K562 (cell line): ENCODE results near the gene ST3GAL3. TPM values are rescaled to one million over a fixed set of nuclear protein-coding genes. Genes with fewer than 3 reads are reported as not detected.

Experiments used
- ATAC-seq: fragments of 200-7000 bp; cut with Tn5 transposase; 3 replicates; pipeline ENCODE4 v1.9.1; 2020; ENCODE audit warnings: moderate library complexity
- BruUV-seq: library from RNA; stranded (reverse); fragments of 400-500 nt; replicated peaks from 2 replicates; lab custom pipeline; 2021; lab: Mats Ljungman, UMichigan
- CTCF ChIA-PET: fragments of 300-600 bp; formaldehyde crosslinking; extraction: SDS; loops from one replicate; lab custom pipeline; 2021; ENCODE audit warnings: low intra/inter-chr PET ratio; lab: Yijun Ruan, JAX
- POLR2A ChIA-PET: fragments of 300-600, 350-650 bp; sonication (Branson Sonifier 250); formaldehyde crosslinking; extraction: SDS; loops from one replicate; lab custom pipeline; 2021; ENCODE audit warnings: antibody characterized with exemption, inconsistent platforms; lab: Yijun Ruan, JAX
- DNase-seq, 4 experiments: peaks; one replicate each; pipeline versions ENCODE4 v3.0.0 to v3.0.0-alpha.2; 2011 to 2018; ENCODE audit warnings: low spot score in 3 of 4, mixed read lengths in 3 of 4; ENCODE audit errors: extremely low read depth in 1 of 4
- FAIRE-seq: peaks from 2 replicates; lab custom pipeline; 2011; peaks lifted over from hg19 to GRCh38; lab: Jason Lieb, UNC
- H2AFZ ChIP-seq: 2 replicates; pipeline ENCODE4 v1.6.0; 2011; ENCODE audit warnings: low read depth, low read length, control low read depth, inconsistent platforms
- H3K27ac ChIP-seq: fragments of 200-600 bp; 3 replicates; pipeline ENCODE4 v1.8.0; 2011; ENCODE audit warnings: low read depth, mild to moderate bottlenecking, control low read depth, inconsistent platforms, low read length, moderate library complexity, mixed read lengths; ENCODE audit errors: extremely low read depth
- H3K27me3 ChIP-seq, 2 experiments: fragments of 300-600 bp in 1 of 2; 2 replicates in 1 of 2; 3 replicates in 1 of 2; pipeline versions ENCODE4 v1.6.0 to v1.8.0; 2011; ENCODE audit warnings: inconsistent platforms in 2 of 2, low read length in 2 of 2, mild to moderate bottlenecking in 1 of 2, mixed read lengths in 1 of 2, moderate library complexity in 1 of 2; ENCODE audit not compliant: control insufficient read depth in 2 of 2, insufficient read depth in 2 of 2
- H3K36me3 ChIP-seq: fragments of 300-600 bp; 3 replicates; pipeline ENCODE4 v1.8.0; 2011; ENCODE audit warnings: mild to moderate bottlenecking, low read length, inconsistent platforms; ENCODE audit not compliant: control insufficient read depth, insufficient read depth
- H3K4me1 ChIP-seq, 2 experiments: fragments of 200-600 bp in 1 of 2; replicated peaks in 1 of 2; 2 replicates in 1 of 2; 3 replicates in 1 of 2; pipeline versions ENCODE4 v1.5.1 to v1.8.0; 2011; ENCODE audit warnings: inconsistent platforms in 2 of 2, low read length in 2 of 2, mild to moderate bottlenecking in 1 of 2, mixed read lengths in 1 of 2, moderate library complexity in 1 of 2; ENCODE audit not compliant: control insufficient read depth in 2 of 2, insufficient read depth in 2 of 2
- H3K4me2 ChIP-seq: 2 replicates; pipeline ENCODE4 v1.6.1; 2011; ENCODE audit warnings: low read length, control low read depth, inconsistent platforms, mixed read lengths; ENCODE audit not compliant: insufficient read depth
- H3K4me3 ChIP-seq: fragments of 200-600 bp; sonication (generic), shearing (Covaris generic); 2 replicates; pipeline ENCODE4 v1.5.1; 2016; ENCODE audit warnings: control low read depth, inconsistent platforms
- H3K79me2 ChIP-seq: fragments of 200-600 bp; 3 replicates; pipeline ENCODE4 v1.8.0; 2011; ENCODE audit warnings: low read length, inconsistent platforms; ENCODE audit not compliant: control insufficient read depth, insufficient read depth
- H3K9ac ChIP-seq, 2 experiments: 2 replicates each; pipeline versions ENCODE4 v1.6.0 to v1.6.1; 2011; ENCODE audit warnings: low read depth in 2 of 2, low read length in 2 of 2, control low read depth in 1 of 2, inconsistent platforms in 1 of 2, mild to moderate bottlenecking in 1 of 2, mixed read lengths in 1 of 2; ENCODE audit not compliant: insufficient read depth in 1 of 2
- H3K9me1 ChIP-seq: one replicate; pipeline ENCODE4 v1.6.0; 2011; ENCODE audit warnings: inconsistent platforms, mild to moderate bottlenecking, low read length, moderate library complexity; ENCODE audit not compliant: control insufficient read depth, insufficient read depth
- H3K9me3 ChIP-seq: replicated peaks from 2 replicates; pipeline ENCODE4 v1.5.1; 2011; ENCODE audit warnings: low read depth, low read length, inconsistent platforms; ENCODE audit not compliant: control insufficient read depth, insufficient read depth
- H4K20me1 ChIP-seq: replicated peaks from 2 replicates; pipeline ENCODE4 v1.6.1; 2011; ENCODE audit warnings: low read length, inconsistent platforms, mixed read lengths; ENCODE audit not compliant: control insufficient read depth, insufficient read depth
- KLF1 ChIP-seq: fragments of 450-650 bp; IDR thresholded peaks from 2 replicates; pipeline ENCODE4 v1.6.1; 2016; ENCODE audit warnings: missing genetic modification characterization, missing compliant biosample characterization
- MTA2 ChIP-seq: fragments of 450-650 bp; IDR thresholded peaks from 2 replicates; pipeline ENCODE4 v1.6.1; 2016; ENCODE audit warnings: low read depth
- RBM25 ChIP-seq: fragments of 200-400 bp; formaldehyde crosslinking; IDR thresholded peaks from 2 replicates; pipeline ENCODE4 v1.6.1; 2018; ENCODE audit warnings: low read length, low read depth, moderate library complexity; ENCODE audit not compliant: severe bottlenecking
- SPI1 ChIP-seq: IDR thresholded peaks from 2 replicates; pipeline ENCODE4 v1.6.1; 2011; ENCODE audit warnings: low read depth, low read length, control low read depth, borderline replicate concordance
- ZC3H8 ChIP-seq: fragments of 450-650 bp; IDR thresholded peaks from 2 replicates; pipeline ENCODE4 v1.6.1; 2017
- ZNF121 ChIP-seq: sonication (generic); formaldehyde crosslinking; conservative IDR thresholded peaks from 2 replicates; pipeline ENCODE4 v1.8.0; 2022; ENCODE audit warnings: missing genetic modification reagents
- WGBS: fragments of 100-300 bp; shearing (Covaris generic); methylation state at CpG from one replicate; pipeline ENCODE4 v1.1.6; 2016; ENCODE audit warnings: low coverage, mixed read lengths; ENCODE audit not compliant: insufficient coverage; ENCODE audit errors: missing lambda C conversion rate; 5-methylcytosine and 5-hydroxymethylcytosine counted together
- in situ Hi-C: fragments of 300-500 bp; cut with MboI; formaldehyde crosslinking; loops from 4 replicates; pipeline ENCODE4 v1.15.0; 2018; ENCODE audit warnings: inconsistent platforms, mixed read lengths
- intact Hi-C: fragments of 100-400 bp; cut with micrococcal nuclease; formaldehyde crosslinking; loops from 2 replicates; pipeline ENCODE4 v1.14.2; 2022
- polyA plus RNA-seq, 8 experiments: library from polyadenylated mRNA; depleted of rRNA in 4 of 8; stranded (reverse) in 5 of 8; unstranded in 3 of 8; fragments of >200 nt; fragmentation: Nextera tagmentation in 2 of 8; fragmentation: Illumina TruSeq in 1 of 8; extraction: Ambion mirVana in 2 of 8; extraction: Trizol in 1 of 8; gene quantifications; 2 replicates each; pipeline versions ENCODE4 v1.2.1 to v1.2.3, GENCODE V29; 2011 to 2014; ENCODE audit warnings: inconsistent platforms in 1 of 8, missing spikeins in 1 of 8
- total RNA-seq, 7 experiments: library from RNA; depleted of rRNA in 6 of 7; stranded (reverse); fragments of >200 nt in 6 of 7; fragmentation: Illumina TruSeq in 2 of 7; extraction: Trizol in 2 of 7; gene quantifications; 2 replicates each; pipeline versions ENCODE4 v1.2.1 to v1.2.3, GENCODE V29; 2011 to 2021; ENCODE audit warnings: low replicate concordance in 1 of 7

Gene ST3GAL3
- total and polyA plus RNA-seq, 9 of the 15 experiments (the other 6 are each of a cell fraction or from before 2014, with no cell fraction given) = 1.2 to 18.9 (median 11.0) TPM

DNA sequence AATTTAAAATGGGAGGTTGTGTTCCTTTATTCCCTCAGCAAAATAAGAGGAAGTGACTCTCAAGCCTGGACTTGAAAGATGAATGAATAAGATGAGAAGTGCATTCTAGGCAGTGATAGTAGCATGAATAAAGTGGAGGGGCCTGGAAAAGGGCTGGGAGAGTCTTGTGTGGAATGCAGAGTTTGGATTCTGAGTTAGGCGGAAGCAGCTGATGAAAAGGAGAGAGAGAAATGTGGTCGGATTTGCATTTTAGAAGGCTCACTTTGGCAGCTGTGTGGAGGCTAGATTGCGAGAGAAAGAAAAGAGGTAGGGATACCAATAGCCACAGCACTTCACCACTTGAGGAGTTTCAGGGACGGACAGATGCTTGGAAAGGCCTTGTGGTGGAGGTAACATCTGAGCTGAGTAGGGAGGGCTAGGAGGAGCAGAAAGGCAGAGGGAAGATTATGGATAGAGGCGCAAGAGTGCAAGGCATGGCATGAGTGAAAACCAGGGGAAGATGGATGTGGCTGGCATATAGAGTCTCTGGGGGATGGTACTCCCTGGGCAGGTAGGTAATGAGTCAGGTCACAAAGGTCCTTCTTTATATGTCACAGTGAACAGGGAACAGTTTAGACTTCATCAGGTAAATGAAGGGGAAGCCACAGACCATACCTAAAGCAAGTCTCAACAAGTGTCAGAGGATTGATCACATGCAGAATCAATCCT lies 59.6 kb downstream of the ST3GAL3 start:
- in situ Hi-C loops (no loop called here), intact Hi-C loops (no loop called here)
- ATAC-seq = no peak
- 74% methylated on average over 5 of the region's 5 CpGs for WGBS
- Histone ChIP-seq H3K36me3 (no peaks in the 10 kb centered on the region), H3K4me1 (peaks cover 7 to 18% of the 10 kb centered on the region in 2 experiments; a peak in 3 of 5 replicates), H4K20me1 (peaks cover 5% of the 10 kb centered on the region; the same call in 1 of the 2 replicates), H3K27ac (no peak overlapping the region), H3K4me2 (no peak overlapping the region), H3K79me2 (peaks cover 6% of the 10 kb centered on the region), H3K27me3 (no peaks in the 10 kb centered on the region), H3K9me1 (no peaks in the 10 kb centered on the region), H3K4me3 (no peak overlapping the region), H3K9me3 (no peaks in the 10 kb centered on the region), H2AFZ (no peak overlapping the region), H3K9ac (no peak overlapping the region)
- no TSS peak for BruUV-seq
- no peak for FAIRE-seq
- TF ChIP-seq SPI1 = peak; percentile 96
- TF ChIP-seq MTA2 = no peak
- POLR2A ChIA-PET = interaction anchor here (1.0 to 2.8 kb wide), 3 partner anchors 10 to 35 kb away, joined by 4 to 9 read pairs (median 6); no protein-coding TSS in a partner anchor
- CTCF ChIA-PET = interaction anchor here (0.6 kb wide), 2 partner anchors 175 to 198 kb away, joined by 3 read pairs; no protein-coding TSS in a partner anchor
- no peak for DNase-seq

GRCh38 chr1:43768168-43768567 lies 60.8 kb downstream of the ST3GAL3 start:
- H3K4me2 ChIP-seq = no peak overlapping the region
- H3K79me2 ChIP-seq = peaks cover 6% of the 10 kb centered on the region
- in situ Hi-C loops = no loop called here

More at GRCh38 chr1:43768168-43768567, 60.8 kb downstream of the ST3GAL3 start:
- Histone ChIP-seq H3K4me3 (no peak overlapping the region), H3K9me1 (no peaks in the 10 kb centered on the region), H4K20me1 (peaks cover 5% of the 10 kb centered on the region; the same call in 1 of the 2 replicates), H3K36me3 (no peaks in the 10 kb centered on the region), H3K9me3 (no peaks in the 10 kb centered on the region), H3K27ac (no peak overlapping the region), H2AFZ (no peak overlapping the region), H3K4me1 (peaks cover 3 to 9% of the 10 kb centered on the region in 2 experiments; a peak in 2 of 5 replicates), H3K9ac (no peak overlapping the region), H3K27me3 (no peaks in the 10 kb centered on the region)
- intact Hi-C loops = no loop called here
- CTCF ChIA-PET = no interaction called here
- DNase-seq (no peak), ATAC-seq (no peak), FAIRE-seq (no peak)
- TF ChIP-seq ZNF121 (CRISPR knock-in tag) = peak; percentile 90
- peak; percentile 19 for TF ChIP-seq RBM25
- TF ChIP-seq KLF1 (tag) = no peak
- no peak for TF ChIP-seq ZC3H8
- no TSS peak for BruUV-seq
- POLR2A ChIA-PET = interaction anchor here (0.6 kb wide), 1 partner anchor 151 kb away, joined by 4 read pairs; no protein-coding TSS in a partner anchor
